Epithelial cell of esophagus (primary cell): Measurements from ENCODE around the gene LRRK2.

ENCODE experiments used
- DNase-seq: peaks from one replicate; pipeline ENCODE4 v3.0.0; 2010; ENCODE audit warnings: low read depth
- H3K4me3 ChIP-seq: 2 replicates; pipeline ENCODE4 v1.5.1; 2011; ENCODE audit warnings: mild to moderate bottlenecking, low read length, control low read depth
- CTCF ChIP-seq: IDR thresholded peaks from 2 replicates; pipeline ENCODE4 v1.5.1; 2011; ENCODE audit warnings: low read depth, mild to moderate bottlenecking, low read length, control low read depth, inconsistent platforms; ENCODE audit not compliant: insufficient read depth; ENCODE audit errors: missing control alignments

Gene LRRK2

GRCh38 chr12:40225984-40226602 lies 1.3 kb downstream of the LRRK2 start:
- H3K4me3 ChIP-seq: no peak overlapping the region
- DNase-seq: no peak
- no peak for TF ChIP-seq CTCF

- H3K4me3 ChIP-seq: no peak overlapping the region
- DNase-seq: peak; percentile 80
Observed at GRCh38 chr12:40226705-40227104, 1.9 kb downstream of the LRRK2 start.

GRCh38 chr12:40227447-40227846 lies 2.6 kb downstream of the LRRK2 start:
- H3K4me3 ChIP-seq: no peak overlapping the region
- no peak for TF ChIP-seq CTCF
- DNase-seq: no peak

More at GRCh38 chr12:40226705-40227104, 1.9 kb downstream of the LRRK2 start:
- TF ChIP-seq CTCF: no peak

- TF ChIP-seq CTCF: no peak
- H3K4me3 ChIP-seq: no peak overlapping the region
- DNase-seq: no peak
Observed at GRCh38 chr12:40228727-40229126, 3.9 kb downstream of the LRRK2 start.

- TF ChIP-seq CTCF: no peak
- DNase-seq: peak; percentile 64
- H3K4me3 ChIP-seq: no peak overlapping the region
Observed at GRCh38 chr12:40229690-40230651, 5.2 kb downstream of the LRRK2 start.

GRCh38 chr12:40232602-40233001 lies 7.8 kb downstream of the LRRK2 start:
- no peak for TF ChIP-seq CTCF
- DNase-seq: no peak
- no peak overlapping the region for H3K4me3 ChIP-seq
